Smooth muscle cell (in vitro differentiated cells): ENCODE data around the gene BAZ2B. TPM values are rescaled to one million over a fixed set of nuclear protein-coding genes. Genes with fewer than 3 reads are reported as not detected.

Source experiments
- DNase-seq: peaks from one replicate; lab custom pipeline; 2025; ENCODE audit not compliant: unreplicated experiment; lab: John Stamatoyannopoulos, UW
- H2AFZ ChIP-seq: fragments of 200-600 bp; sonication (generic); 2 replicates; pipeline ENCODE4 v1.6.0; 2016; ENCODE audit warnings: antibody characterized with exemption, low read depth, mild to moderate bottlenecking
- H3F3A ChIP-seq: fragments of 200-600 bp; sonication (generic); 2 replicates; pipeline ENCODE4 v1.6.0; 2017; ENCODE audit warnings: antibody characterized with exemption, low read depth
- H3K27ac ChIP-seq: fragments of 200-600 bp; sonication (generic); 2 replicates; pipeline ENCODE4 v1.5.1; 2016; ENCODE audit warnings: low read depth, mild to moderate bottlenecking
- H3K27me3 ChIP-seq: fragments of 200-600 bp; sonication (generic); 2 replicates; pipeline ENCODE4 v1.6.1; 2016; ENCODE audit warnings: low read depth, mild to moderate bottlenecking
- H3K36me3 ChIP-seq: fragments of 200-600 bp; sonication (generic); 2 replicates; pipeline ENCODE4 v1.5.1; 2016; ENCODE audit warnings: low read depth
- H3K4me1 ChIP-seq: fragments of 200-600 bp; sonication (generic); 2 replicates; pipeline ENCODE4 v1.5.1; 2016; ENCODE audit warnings: low read depth
- H3K4me2 ChIP-seq: fragments of 200-600 bp; sonication (generic); 2 replicates; pipeline ENCODE4 v1.6.0; 2016; ENCODE audit warnings: mild to moderate bottlenecking
- H3K4me3 ChIP-seq: fragments of 200-600 bp; sonication (generic); 2 replicates; pipeline ENCODE4 v1.5.1; 2016; ENCODE audit warnings: mild to moderate bottlenecking
- H3K79me2 ChIP-seq: fragments of 200-600 bp; sonication (generic); 2 replicates; pipeline ENCODE4 v1.6.0; 2016; ENCODE audit warnings: low read depth, mild to moderate bottlenecking
- H3K9ac ChIP-seq: fragments of 200-600 bp; sonication (generic); 2 replicates; pipeline ENCODE4 v1.6.0; 2016; ENCODE audit warnings: low read depth
- H3K9me3 ChIP-seq: fragments of 200-600 bp; sonication (generic); replicated peaks from 2 replicates; pipeline ENCODE4 v1.5.1; 2016; ENCODE audit warnings: low read depth
- H4K20me1 ChIP-seq: fragments of 200-600 bp; sonication (generic); 2 replicates; pipeline ENCODE4 v1.6.0; 2016; ENCODE audit warnings: low read depth
- WGBS: methylation state at CpG from one replicate; pipeline ENCODE4 v1.1.7; 2016; ENCODE audit warnings: low lambda C conversion rate; 5-methylcytosine and 5-hydroxymethylcytosine counted together
- polyA plus RNA-seq: library from polyadenylated mRNA; unstranded; fragments of >200 nt; fragmentation: Nextera tagmentation; extraction: Ambion mirVana; gene quantifications from 2 replicates; pipeline ENCODE4 v1.2.1, GENCODE V29; 2016
- total RNA-seq: library from RNA; depleted of rRNA; stranded (reverse); fragments of >200 nt; gene quantifications from 2 replicates; pipeline ENCODE4 v1.2.3, GENCODE V29; 2014
- TF ChIP-seq, protein P1 (sequence below): fragments of 200-600 bp; sonication (generic); IDR thresholded peaks from 2 replicates; pipeline ENCODE4 v1.5.1; 2017; ENCODE audit warnings: borderline replicate concordance, mild to moderate bottlenecking, antibody characterized with exemption; ENCODE audit not compliant: insufficient read depth, poor library complexity, severe bottlenecking

Gene BAZ2B
- total and polyA plus RNA-seq, 2 experiments from 2014 or later = 27.7 to 58.5 TPM

DNA sequence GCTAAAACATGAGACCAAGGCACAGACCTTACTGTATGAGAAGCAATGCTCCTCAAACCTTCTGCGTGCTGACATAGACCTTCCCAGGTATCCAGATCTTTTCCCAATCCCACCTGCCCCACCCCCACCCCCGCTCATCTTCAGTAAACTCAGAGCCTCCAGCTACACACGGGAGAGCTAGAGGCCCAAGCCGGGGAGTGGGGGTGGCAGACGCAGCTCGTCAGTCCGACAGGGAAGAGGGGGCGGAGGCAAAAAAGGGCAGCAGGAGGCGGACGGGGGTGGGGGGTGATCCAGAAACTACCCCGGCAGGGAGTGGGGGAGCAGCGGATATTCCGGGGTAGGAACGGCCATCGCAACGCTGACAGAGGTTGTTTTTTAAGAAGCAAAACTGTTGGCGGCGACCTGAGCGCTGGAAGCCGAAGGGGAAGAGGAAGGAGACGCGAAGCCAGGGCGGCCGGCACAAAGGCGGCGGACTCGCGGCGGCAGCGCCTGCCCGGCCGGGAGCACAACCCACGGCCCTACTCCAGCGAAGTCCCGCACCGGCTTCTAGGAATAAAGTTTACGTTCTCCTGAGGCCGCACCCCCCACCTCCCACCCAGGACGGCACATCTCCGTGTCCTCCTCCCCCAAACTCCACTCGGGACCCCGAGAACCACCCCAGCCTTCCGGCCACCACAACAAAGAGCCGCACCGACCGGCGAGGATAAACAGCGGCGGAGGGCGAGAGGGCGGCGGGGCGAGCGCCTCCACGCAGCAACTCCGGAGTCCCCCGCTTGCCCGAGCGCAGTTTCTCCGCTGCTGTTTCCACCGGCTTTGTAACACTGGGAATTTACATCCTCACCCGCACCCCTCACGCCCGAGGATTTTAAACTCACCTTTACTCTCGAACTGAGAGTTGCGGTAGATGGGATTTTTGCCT, 722 bp downstream of the BAZ2B start:
- Histone ChIP-seq H4K20me1 (no peaks in the 10 kb centered on the region), H3K9ac (peak overlapping the region; percentile 97), H3K4me3 (peak overlapping the region; percentile 96), H3K4me2 (peak overlapping the region; percentile 98), H3K27me3 (no peaks in the 10 kb centered on the region), H3K9me3 (no peaks in the 10 kb centered on the region), H2AFZ (peak overlapping the region; percentile 86), H3K79me2 (peaks cover 53% of the 10 kb centered on the region), H3K4me1 (peaks cover 60% of the 10 kb centered on the region), H3K36me3 (no peaks in the 10 kb centered on the region), H3K27ac (peak overlapping the region; percentile 99), H3F3A (peaks cover 6% of the 10 kb centered on the region)
- TF ChIP-seq, protein P1, sequence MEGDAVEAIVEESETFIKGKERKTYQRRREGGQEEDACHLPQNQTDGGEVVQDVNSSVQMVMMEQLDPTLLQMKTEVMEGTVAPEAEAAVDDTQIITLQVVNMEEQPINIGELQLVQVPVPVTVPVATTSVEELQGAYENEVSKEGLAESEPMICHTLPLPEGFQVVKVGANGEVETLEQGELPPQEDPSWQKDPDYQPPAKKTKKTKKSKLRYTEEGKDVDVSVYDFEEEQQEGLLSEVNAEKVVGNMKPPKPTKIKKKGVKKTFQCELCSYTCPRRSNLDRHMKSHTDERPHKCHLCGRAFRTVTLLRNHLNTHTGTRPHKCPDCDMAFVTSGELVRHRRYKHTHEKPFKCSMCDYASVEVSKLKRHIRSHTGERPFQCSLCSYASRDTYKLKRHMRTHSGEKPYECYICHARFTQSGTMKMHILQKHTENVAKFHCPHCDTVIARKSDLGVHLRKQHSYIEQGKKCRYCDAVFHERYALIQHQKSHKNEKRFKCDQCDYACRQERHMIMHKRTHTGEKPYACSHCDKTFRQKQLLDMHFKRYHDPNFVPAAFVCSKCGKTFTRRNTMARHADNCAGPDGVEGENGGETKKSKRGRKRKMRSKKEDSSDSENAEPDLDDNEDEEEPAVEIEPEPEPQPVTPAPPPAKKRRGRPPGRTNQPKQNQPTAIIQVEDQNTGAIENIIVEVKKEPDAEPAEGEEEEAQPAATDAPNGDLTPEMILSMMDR = no peak
- peak; percentile 59 for DNase-seq
- under 1% methylated on average over 28 of the region's 66 CpGs for WGBS

DNA sequence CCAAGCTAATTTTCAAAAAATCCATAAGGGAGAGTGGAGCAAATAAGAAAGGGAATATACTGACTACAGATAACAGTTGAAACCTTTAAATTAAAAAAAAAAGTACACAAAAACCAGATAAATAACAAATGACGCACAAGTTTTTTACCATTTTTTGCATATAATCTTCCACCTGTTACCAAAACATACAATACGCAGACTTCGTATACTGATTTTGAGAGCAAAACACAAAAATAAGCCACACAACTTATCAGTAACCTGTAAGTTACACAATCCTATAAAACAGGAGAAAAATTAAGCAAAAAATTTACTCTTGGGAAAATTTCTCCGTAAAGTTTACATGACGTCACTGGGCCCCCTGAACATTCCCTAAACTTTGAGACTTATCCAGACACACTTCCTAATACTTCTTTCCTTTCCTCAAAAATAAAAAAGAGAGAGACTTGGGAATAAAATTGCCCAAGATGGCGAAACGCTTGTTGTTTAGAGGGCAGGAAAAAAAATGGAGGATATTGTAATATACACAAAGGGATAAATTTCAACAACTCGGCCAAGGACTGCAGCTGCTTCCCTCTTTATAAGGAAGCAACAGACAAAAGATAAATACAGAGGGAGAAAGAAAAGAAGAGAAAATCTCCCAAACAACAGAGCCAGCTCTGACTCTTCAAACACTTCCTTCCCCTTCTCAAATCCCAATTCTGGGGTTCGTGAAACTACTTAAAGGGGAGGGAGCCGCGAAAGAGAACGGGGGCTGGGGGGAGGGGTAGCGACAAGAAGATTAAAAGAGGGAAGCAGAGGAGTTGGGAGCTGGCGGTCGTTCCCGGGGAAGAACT, 1.6 kb downstream of the BAZ2B start:
- Histone ChIP-seq H3K36me3 (no peaks in the 10 kb centered on the region), H3K79me2 (peaks cover 62% of the 10 kb centered on the region), H3K4me3 (peak overlapping the region; percentile 96), H3K9me3 (no peaks in the 10 kb centered on the region), H3F3A (peaks cover 13% of the 10 kb centered on the region), H3K27me3 (no peaks in the 10 kb centered on the region), H4K20me1 (peaks cover 8% of the 10 kb centered on the region), H3K4me2 (peak overlapping the region; percentile 98), H2AFZ (peak overlapping the region; percentile 86), H3K4me1 (peaks cover 67% of the 10 kb centered on the region), H3K9ac (peak overlapping the region; percentile 97), H3K27ac (peak overlapping the region; percentile 99)
- TF ChIP-seq, protein P1 = no peak
- DNase-seq = no peak
- WGBS = 1% methylated on average over 16 of the region's 16 CpGs

DNA sequence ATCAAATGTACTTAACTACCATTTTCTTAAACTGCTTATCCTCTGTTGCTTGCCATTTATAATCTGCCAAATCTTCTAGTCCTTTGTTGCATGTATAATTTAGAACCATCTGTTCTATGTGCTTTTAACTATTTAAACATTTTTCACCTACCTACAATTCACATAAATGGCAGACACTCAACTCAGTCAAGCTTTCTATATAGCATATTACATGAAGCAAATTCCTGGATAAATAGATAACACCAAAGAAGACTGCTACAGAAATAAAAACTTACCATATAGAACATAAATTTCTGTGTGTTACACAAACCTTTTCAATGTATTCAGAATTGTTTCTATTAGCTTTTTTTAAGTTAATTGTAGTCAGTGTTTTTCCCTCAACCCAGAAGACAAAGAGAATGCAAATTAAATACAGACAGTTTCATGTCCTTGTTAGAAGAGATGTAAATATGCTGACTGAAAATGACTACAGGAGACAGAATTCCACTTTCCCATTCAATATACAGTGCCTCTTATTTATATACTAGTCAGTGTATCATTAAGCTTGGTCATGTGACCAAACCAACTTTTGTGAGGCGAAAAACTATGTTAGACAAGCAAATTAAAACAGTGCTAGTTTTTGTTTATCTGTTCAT, 2.6 kb downstream of the BAZ2B start:
- H3K27me3 ChIP-seq = no peaks in the 10 kb centered on the region
- TF ChIP-seq, protein P1 = no peak
- peak overlapping the region; percentile 97 for H3K9ac ChIP-seq
- WGBS = 4% methylated on average over 1 of the region's 1 CpG
- H3K36me3 ChIP-seq = no peaks in the 10 kb centered on the region
- peaks cover 13% of the 10 kb centered on the region for H3F3A ChIP-seq
- peaks cover 18% of the 10 kb centered on the region for H4K20me1 ChIP-seq
- H3K27ac ChIP-seq = peak overlapping the region; percentile 99
- H3K79me2 ChIP-seq = peaks cover 72% of the 10 kb centered on the region
- H3K9me3 ChIP-seq = no peaks in the 10 kb centered on the region
- H3K4me2 ChIP-seq = peak overlapping the region; percentile 98
- no peak overlapping the region for H2AFZ ChIP-seq
- H3K4me1 ChIP-seq = peaks cover 65% of the 10 kb centered on the region
- DNase-seq = no peak
- peak overlapping the region; percentile 96 for H3K4me3 ChIP-seq
